ENCODE data around the gene MMD. TPM values are rescaled to one million over a fixed set of nuclear protein-coding genes. Genes with fewer than 3 reads are reported as not detected.

MMD gene
- total RNA-seq, 2 donors from 2014 or later: 11.1 to 14.3 TPM

DNA sequence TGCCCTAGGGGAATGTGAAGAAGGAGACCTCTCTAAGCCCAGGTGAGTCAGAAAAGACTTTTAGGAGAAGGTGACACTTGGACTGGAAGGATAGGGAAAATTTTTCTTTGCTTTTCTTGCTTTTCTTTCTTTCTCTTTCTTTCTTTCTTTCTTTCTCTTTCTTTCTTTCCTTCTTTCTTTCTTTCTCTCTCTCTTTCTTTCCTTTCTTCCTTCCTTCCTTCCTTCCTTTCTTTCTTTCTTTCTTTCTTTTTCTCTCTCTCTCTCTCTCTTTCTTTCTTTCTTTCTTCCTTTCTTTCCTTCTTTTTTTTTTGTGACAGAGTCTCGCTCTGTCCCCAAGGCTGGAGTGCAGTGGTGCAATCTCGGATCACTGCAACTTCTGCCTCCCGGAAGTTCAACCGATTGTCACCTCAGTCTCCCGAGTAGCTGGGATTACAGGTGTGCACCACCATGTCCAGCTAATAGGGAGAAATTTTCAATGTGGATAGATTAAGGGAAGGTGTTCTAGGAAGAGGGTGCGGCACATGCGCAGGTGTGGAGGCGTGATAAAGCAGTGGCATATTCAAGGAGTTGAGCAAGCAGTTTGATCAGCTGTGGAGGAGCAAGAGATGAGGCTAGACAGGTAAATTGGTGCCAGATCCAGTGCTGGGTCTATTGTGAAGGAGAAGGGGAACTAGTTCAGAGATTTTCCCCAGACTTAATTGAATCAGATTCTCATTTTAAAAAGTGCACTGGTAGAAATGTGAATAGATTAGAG is 40.4 kb downstream of the MMD start:
- H3K4me3 ChIP-seq: no peak overlapping the region
- no peak for DNase-seq (ENCODE audit: low spot score)
- H3K27me3 ChIP-seq (replicated peaks; ENCODE audit: insufficient read depth): no peaks in the 10 kb centered on the region
- H3K9me3 ChIP-seq: no peaks in the 10 kb centered on the region
- no peaks in the 10 kb centered on the region for H3K36me3 ChIP-seq
- no peak overlapping the region for H3K27ac ChIP-seq
- no peak for ATAC-seq (ENCODE audit: insufficient number of reproducible peaks, low FRiP score, low read depth)
- peaks cover 0 to 4% of the 10 kb centered on the region in 2 donors for H3K4me1 ChIP-seq (ENCODE audit: control insufficient read depth in 1 of 2, low read depth in 2 of 2)
- TF ChIP-seq CTCF (IDR thresholded peaks at IDR 0.05): no peak

- Histone ChIP-seq H3K27me3 (replicated peaks; ENCODE audit: insufficient read depth) (no peaks in the 10 kb centered on the region), H3K36me3 (no peaks in the 10 kb centered on the region), H3K4me3 (no peak overlapping the region), H3K27ac (no peak overlapping the region), H3K9me3 (no peaks in the 10 kb centered on the region), H3K4me1 (ENCODE audit: control insufficient read depth in 1 of 2, low read depth in 2 of 2) (no peaks in the 10 kb centered on the region)
- TF ChIP-seq CTCF (IDR thresholded peaks at IDR 0.05): no peak
- DNase-seq (ENCODE audit: low spot score) (no peak), ATAC-seq (ENCODE audit: insufficient number of reproducible peaks, low FRiP score, low read depth) (no peak)
Measured at GRCh38 chr17:55377671-55378275, 43.9 kb downstream of the MMD start.

- DNase-seq (ENCODE audit: low spot score): no peak
- Histone ChIP-seq H3K4me3 (no peak overlapping the region), H3K36me3 (no peaks in the 10 kb centered on the region), H3K27ac (no peak overlapping the region), H3K9me3 (no peaks in the 10 kb centered on the region), H3K27me3 (replicated peaks; ENCODE audit: insufficient read depth) (no peaks in the 10 kb centered on the region), H3K4me1 (ENCODE audit: control insufficient read depth in 1 of 2, low read depth in 2 of 2) (no peaks in the 10 kb centered on the region)
- no peak for TF ChIP-seq CTCF (IDR thresholded peaks at IDR 0.05)
- no peak for ATAC-seq (ENCODE audit: insufficient number of reproducible peaks, low FRiP score, low read depth)
Measured at GRCh38 chr17:55368706-55369105, 52.9 kb downstream of the MMD start.

DNA sequence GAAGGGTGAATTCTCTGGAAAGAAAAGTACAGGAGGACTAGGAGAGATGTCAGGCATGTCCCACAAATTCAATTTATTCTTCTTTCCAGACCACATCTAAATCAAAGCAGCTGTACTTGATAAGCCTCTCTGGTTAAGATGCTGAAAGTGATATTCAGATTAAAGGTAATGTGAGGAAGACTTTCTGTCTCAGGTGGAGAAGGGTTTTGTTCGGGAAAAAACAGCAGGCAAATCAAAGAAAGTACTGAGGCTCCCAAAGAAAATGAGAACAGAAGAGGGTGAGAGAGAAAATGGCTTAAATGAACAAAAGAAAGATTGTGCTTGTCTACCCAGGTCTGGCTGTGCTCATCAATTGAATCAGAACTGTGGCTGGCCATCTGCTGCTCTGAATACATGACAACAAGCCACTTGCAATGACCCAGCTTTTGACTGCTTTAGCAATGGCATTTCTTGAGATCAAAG is 55.6 kb downstream of the MMD start:
- TF ChIP-seq CTCF (IDR thresholded peaks at IDR 0.05): no peak
- no peaks in the 10 kb centered on the region for H3K36me3 ChIP-seq
- no peak overlapping the region for H3K4me3 ChIP-seq
- ATAC-seq (ENCODE audit: insufficient number of reproducible peaks, low FRiP score, low read depth): no peak
- H3K27me3 ChIP-seq (replicated peaks; ENCODE audit: insufficient read depth): no peaks in the 10 kb centered on the region
- H3K27ac ChIP-seq: no peak overlapping the region
- no peaks in the 10 kb centered on the region for H3K4me1 ChIP-seq (ENCODE audit: control insufficient read depth in 1 of 2, low read depth in 2 of 2)
- H3K9me3 ChIP-seq: no peaks in the 10 kb centered on the region
- DNase-seq (ENCODE audit: low spot score): no peak

DNA sequence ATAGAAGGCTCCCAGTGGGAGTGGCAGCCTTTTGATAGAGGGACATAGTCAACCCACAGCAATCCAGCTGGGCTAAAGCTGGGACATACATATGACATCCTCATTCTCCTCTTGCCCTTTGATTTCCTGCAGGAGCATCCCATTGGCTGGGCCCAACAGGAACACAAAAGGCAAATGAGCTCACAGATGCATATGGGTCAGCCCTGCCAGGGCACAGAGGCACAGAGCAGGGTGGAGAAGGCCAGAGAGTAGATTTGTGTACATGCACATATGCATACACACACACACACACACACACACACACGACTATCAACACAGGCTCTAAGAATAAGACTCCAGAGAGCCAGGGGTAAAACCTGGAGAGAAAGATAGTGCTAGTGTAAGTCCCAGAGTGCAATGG is 58.6 kb downstream of the MMD start:
- Histone ChIP-seq H3K27ac (no peak overlapping the region), H3K4me1 (ENCODE audit: control insufficient read depth in 1 of 2, low read depth in 2 of 2) (no peaks in the 10 kb centered on the region), H3K36me3 (no peaks in the 10 kb centered on the region), H3K9me3 (no peaks in the 10 kb centered on the region), H3K27me3 (replicated peaks; ENCODE audit: insufficient read depth) (no peaks in the 10 kb centered on the region), H3K4me3 (no peak overlapping the region)
- ATAC-seq (ENCODE audit: insufficient number of reproducible peaks, low FRiP score, low read depth): no peak
- no peak for DNase-seq (ENCODE audit: low spot score)
- TF ChIP-seq CTCF (IDR thresholded peaks at IDR 0.05): no peak

Measured in thoracic aorta (tissue), 2 donors.